ENCODE measurements around the gene HAP1.

Gene HAP1

DNA sequence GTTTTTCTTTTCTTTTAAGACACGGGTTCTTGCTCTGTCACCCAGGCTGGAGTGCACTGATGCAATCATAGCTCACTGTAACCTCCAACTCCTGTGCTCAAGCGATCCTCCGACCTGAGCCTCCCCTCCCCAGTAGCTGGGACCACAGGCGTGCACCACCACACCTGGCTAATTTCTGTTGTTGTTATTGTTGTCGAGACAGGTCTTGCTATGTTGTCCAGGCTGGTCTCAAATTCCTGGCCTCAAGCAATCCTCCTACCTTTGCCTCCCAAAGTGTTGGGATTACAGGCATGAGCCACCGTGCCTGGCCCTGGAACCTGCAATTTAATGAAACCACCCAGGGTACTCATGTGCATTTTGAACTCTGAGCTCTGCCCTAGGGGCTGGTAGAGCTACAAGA lies 27.9 kb upstream of the HAP1 start:
- no peak for DNase-seq

DNA sequence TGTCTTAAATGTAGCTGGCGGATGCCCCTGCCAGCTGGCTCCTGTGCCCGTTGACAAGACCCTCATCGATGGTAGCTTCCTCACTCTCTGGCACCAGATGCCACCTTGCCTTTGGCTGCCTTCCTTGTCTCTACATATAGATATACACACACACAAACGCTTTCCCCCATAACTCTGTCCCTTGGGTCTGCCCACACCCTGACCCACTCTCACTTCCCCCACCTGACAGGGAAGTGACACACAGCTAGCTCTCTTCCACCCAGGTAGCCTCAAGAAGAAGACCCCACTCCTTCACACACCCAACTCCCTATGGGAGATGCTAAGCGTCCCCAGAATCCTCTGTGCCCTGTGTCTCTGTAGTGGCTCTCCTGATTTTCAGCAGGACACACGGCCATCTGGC lies 26.4 kb upstream of the HAP1 start:
- DNase-seq, result no peak

DNA sequence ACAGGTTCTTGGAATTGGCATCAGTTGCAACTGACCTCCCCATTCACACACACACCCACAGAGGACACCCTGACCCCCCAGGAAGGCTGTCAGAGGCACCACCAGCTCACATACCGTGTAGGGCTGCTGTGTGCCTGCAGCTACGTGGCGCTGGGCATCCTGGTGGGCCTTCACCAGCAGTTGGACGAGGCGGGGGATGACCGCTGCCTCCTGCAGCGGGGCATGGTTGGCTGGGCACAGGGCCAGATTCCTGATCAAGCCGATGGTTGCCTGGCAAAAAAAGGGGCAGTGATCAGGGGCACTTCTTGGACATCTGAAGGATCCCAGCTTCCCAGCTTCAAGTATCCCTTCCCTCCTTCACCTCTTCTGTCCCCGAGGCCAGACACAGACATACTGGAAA lies 24.2 kb upstream of the HAP1 start:
- no peak for DNase-seq

DNA sequence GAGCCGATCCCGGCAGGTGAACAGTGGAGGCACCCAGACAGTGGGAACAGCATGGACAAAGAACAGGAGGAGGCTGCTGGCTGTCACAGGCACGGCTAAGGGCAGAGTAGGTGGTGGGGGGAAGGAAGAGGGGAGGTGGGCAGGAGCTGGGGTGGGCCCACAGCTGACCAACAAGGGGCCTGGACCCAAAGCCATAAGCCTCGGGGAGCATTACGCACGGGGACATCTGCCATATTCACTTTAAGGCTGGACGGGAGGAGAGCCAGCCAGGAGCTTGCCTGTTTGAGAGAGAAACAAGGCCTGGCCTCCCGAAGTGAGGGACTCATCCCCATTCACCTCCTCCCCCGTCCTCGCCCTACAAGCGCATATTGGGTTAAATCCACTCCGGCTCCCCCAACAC lies 19.6 kb upstream of the HAP1 start:
- no peak for DNase-seq

DNA sequence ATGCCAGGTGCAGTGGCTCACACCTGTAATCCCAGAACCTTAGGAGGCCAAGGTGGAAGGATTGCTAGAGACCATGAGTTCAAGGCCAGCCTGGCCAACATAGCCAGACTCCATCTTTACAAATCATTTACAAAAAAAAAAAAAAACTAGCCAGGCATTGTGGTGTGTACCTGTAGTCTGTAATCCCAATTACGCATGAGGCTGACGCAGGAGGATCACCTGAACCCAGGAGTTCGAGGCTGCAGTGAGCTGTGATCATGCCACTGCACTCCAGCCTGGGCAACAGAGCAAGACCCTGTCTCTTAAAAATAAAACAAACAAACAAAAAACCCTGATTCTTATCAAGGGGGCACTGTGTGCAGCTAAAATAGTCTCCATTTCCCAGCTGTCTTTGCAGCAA lies 16.8 kb upstream of the HAP1 start:
- DNase-seq, result no peak

DNA sequence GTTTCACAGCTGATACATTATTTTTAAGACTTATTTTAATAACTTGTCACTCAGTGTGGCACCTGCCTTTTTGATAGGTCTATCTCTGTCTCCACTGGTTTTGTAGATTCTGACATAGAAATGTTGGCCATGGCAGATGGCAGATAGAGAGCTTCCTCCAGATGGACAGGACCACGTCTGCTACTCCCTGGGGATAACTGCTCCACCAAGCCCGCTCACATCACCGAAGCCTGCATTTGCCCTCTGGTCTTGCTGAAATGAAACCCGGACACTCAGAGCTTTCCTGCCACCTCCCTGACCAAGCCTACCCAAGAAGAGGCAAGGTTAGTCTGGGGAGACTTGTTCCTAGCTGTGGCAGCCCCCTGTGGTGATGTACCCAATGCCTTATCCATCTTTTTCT lies 16.4 kb upstream of the HAP1 start:
- no peak for DNase-seq

DNA sequence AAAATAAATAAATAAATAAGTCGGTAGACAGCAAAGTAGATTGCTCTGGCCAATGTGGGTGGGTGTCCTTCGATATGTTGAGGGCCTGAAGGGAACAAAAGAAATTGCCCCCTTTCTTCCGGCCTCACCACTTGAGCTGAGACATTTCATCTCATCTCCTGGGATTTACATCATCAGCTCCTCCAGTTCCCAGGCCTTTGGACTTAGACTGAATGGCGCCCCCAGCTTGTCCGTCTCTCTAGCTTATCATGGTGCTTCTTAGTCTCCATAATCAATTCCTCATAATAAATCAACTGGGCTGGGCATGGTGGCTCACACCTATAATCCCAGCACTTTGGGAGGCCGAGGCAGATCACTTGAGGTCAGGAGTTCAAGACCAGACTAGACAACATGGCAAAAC lies 13.8 kb upstream of the HAP1 start:
- DNase-seq, result no peak

DNA sequence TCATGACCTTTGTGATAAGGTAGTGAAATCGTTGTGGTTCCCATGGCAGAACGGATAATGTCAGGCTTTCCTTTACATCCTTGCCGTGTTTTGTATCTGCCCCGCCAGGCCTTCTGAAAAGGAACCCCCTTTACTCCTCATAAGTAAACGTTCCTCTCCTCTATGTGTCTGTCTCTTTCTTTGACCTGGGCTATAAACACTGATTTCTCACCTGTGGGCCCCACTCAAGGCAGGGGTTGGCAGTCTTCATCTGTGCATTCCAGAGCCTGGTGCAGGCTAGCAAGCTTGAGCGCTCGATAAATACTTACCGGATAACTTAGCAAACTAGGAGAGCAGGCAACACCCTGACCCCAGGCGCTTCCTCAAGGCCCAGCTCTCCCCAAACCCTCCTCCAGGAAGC lies 7.3 kb upstream of the HAP1 start:
- DNase-seq, result no peak

DNA sequence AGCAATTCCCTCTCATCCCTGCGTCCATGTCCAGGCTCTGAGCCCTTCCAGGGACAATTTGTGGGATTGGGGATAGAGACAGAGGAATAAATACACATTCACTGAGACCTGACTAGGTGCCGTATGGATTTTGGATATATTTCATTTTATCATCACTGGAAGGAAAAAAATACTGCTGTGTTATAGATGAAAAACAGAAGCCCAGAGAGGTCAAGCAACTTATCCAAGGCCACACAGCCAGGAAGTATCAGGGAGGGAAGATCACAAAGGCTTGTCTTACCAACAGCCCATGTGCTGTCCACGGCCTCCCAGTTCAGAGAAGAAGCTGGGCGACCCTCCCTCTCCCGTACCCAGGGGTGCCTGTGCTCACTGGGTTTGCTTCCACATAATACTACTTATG lies 6.1 kb upstream of the HAP1 start:
- no peak for DNase-seq

DNA sequence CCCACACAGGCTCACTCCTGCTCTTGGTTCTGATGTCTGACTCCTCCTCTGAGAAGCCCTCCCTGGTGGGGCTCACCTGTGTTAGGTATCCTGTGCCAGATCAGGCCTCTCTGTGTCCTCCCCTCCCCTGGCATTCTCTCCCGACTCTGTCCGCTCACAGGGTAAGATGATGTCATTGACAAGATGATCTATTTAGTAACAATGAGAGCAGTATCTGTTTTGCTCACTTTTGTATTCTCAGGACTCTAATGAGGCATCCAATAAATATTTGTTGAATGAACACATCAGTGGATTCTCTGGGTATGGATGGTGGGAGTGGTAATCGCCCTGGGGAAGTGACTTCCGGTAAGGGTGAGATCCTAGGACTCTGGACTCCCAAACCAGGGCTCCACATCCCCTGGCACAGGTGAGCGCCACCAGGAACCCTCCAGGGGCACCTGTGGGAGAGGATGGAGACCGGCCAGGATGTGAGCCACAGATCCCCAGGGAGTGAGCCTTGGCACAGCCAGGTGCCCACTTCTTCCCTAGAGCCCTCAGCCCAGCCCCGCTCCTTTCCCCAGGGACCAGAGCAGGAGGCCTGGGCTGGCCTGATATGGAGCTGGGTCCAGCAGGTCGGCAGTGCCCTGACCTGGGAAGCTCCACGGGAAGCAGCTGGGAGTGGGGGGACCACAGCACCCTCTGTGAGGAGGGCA lies 5.4 kb upstream of the HAP1 start:
- DNase-seq, result no peak

DNA sequence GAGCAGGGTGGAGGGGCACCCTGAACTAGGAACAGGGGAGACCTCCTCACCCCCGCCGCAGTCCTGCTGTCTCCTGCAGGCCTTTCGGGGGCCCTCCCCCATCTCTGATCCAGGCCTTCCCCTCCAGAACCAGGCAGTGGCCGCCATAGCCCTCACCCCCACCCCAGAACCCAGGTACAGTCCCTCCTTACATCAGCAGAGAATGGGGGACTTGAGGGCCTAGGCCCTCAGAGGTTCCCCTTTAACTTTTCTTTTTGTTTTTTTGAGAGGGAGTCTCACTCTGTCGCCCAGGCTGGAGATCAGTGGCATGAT lies 4.3 kb upstream of the HAP1 start:
- DNase-seq, result no peak

DNA sequence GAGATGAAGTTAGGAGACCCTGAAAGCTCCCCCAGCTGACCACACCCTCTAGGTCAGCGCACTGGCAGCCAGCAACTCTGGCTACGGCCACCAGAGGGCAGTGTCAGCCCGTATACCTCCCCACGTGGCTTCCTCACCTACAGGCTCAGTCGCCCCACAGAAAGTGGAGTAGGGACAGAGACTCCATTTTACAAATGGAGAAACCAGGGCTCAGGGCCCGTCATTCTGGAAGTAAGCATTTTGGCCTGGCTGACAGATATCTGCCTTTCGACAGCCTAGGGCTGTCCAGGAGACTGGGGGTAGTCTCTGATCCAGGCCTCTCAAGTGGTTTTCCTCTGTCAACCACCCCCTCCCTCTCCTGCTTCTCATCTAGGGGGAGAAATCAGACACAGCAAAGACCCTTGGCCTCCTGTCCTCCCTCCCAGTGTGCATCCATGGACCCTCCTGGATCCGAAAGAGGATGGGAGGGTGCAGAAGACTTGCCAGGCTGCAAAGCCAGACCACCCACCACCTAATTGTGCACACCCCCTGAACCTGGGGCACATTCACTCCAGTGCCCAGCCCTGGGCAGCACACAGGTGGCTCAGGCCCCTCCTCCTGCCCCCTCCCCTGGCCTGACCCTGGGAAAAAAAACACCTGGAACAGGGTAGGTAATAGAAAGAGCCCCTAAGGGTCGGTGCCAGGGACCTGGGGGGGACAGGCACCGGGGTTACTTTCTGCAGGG lies 3.8 kb upstream of the HAP1 start:
- peak; percentile 84 to 85 for DNase-seq

DNA sequence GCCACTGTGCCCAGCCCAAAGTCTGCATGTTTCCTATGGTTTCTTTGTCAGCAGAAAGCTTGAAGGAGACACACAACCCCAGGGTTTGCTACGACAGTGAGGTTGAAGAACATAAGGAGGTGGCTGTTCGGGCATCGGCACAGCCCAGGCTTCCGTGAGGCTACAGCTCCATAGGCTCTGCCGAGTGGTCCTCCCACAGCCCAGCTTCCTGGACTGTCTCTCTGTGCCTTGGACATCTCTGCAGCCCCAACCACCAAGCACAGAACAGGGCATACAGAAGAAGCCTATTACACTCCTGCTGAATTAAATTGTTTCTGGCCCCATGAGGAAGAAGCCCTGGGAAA lies 3.2 kb upstream of the HAP1 start:
- no peak for DNase-seq

DNA sequence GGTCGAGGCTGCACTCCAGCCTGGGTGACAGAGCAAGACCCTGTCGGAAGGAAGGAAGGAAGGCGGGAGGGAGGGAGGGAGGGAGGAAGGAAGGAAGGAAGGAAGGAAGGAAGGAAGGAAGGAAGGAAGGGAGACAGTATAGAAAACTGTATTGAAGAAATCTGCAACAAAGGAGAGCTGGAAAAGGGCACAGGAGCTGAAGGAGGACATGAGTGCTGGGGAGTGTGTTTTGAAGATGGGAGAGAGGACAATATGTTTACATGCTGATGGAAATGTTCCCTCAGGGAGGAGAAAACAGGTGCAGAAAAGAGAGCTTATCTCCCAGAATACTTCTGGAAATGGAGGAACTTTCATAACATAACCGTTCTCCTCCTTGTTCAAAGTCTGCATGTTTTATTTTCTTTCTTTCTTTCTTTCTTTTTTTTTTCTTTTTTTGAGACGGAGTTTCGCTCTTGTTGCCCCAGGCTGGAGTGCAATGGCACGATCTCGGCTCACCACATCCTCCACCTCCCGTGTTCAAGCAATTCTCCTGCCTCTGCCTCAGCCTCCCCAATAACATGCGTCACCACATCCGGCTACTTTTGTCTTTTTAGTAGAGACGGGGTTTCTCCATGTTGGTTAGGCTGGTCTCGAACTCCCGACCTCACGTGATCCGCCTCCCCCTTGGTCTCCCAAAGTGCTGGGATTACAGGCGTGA lies 2.7 kb upstream of the HAP1 start:
- no peak for DNase-seq

DNA sequence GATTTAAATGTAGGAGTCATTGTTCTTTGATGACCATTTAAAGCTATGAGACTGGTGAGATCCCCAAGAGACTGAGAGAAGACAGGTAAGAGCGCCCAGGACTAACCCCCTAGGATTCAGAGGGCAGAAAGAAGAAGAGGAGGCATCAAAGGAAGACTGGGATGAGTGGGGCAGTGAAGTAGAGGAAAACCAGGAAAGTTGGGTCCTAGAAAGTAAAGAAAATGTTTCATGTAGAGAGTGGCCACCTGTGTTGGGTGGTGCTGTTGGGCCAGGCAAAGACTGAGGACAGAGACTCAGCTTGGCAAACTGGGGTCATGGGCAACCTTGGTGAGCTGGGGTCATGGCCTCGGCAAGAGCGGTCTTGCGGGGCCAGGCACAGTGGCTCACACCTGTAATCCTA lies 1.3 kb upstream of the HAP1 start:
- DNase-seq, result no peak

DNA sequence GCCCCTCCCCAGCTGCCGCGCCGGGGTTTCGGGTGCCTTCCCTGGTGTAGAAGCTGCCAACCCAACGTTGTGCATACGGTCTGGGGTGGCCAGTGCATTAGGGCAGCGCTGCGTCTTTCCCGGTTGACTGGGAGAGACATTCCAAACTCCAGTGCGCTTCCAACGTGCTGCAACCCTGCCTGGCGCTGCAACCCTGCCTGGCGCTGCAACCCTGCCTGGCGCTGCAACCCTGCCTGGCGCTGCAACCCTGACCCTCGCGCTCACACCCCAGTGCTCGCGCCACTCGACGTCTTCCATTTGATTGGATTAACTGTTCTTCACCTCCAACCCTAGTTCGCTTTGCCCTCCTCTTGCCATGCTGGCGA lies 488 bp upstream of the HAP1 start:
- DNase-seq, result no peak

DNA sequence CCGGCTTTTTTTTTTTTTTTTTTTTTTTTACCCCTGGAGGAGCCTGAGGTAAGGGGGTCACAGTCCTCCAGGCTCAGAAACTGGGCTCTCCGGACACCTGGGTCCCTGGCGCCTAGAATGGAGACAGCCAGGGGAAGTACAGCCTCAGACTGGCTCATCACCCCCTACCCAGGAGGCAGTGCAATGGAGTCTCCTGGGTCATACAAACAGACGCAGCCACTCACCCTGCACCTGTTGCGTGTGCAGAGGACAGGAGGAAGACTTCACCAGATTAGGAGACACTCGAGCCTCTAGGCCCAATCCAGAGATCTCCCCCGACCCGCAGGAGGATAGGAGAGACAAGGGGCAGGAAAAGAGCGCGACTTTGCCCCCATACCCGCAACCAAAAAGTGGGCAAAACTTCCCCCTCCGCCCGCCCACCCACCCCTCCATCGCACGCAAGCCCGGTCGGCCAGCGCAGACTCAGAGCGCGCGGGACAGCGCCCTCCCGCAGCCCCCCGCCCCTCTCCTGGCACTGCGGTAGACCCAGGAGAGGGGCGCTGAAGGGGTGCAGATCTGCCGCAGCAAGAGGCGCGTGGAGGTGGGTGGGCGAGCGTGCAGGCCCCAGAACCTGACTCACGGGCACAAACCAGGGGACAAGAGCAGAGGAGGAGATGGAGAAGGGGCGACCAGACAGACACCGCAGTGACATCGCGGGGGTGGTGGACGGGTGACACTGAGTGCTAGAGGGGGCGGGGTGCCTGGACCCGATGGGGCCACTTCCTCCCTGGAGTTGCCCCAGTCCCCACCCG lies 900 bp downstream of the HAP1 start:
- DNase-seq, result no peak

DNA sequence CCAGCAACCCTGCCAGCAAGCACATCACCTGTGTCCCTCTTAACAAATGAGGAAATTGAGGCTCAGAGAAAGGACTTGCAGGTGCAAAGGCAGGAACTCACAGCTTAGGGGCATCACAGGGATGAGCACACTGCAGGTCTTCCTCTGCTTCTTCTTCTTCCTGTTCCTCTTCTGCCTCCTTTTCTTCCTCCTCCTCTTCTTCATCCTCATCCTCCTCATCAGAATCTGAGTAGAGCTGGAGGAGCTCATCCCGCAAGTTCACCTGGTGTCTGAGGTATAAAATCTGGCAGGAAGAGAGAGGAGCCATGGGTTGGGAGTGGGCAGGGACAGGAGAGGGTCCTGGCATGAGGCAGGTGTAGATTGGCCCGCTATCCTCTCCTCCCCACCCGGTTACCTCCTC lies 2.6 kb downstream of the HAP1 start:
- DNase-seq, result no peak

DNA sequence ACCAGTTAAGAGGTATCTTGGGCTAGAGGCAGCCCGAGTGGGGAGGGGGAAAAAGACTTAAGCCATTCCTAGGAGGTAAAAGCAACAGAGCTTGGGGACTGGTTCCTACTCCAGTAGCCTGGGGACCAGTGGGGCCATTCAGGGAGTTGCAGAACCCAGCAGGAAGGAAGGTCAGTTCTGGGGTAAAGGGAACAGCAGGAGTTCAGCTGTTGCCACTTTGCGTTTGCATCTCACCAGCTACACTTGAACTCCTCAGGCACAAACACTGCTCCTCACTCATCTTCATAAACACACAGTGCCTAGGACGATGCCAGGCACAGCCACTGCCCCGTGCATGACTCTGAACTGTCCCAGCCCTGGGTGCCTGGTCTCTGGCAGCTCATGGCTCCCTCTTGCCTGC lies 4.0 kb downstream of the HAP1 start:
- DNase-seq, result no peak

DNA sequence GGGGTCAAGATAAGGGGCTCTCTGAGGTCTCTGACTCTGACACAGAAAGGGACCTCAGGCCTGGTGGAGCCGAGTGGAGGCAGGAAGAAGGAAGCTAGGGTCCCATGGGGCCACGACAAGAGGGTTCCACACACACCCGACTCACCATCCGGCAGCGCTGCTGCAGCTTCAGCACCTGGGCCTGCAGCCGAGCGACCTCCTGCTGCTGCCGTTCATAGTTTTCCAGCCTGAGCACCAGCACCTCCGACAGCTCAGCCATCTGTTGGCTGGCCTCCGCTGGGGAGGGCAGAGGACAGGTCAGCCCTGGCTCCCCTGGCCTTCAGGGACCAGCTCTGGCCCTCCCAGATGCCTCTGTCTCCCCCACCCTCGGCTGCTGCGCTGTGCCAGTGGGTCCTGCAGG lies 6.4 kb downstream of the HAP1 start:
- DNase-seq, result no peak

DNA sequence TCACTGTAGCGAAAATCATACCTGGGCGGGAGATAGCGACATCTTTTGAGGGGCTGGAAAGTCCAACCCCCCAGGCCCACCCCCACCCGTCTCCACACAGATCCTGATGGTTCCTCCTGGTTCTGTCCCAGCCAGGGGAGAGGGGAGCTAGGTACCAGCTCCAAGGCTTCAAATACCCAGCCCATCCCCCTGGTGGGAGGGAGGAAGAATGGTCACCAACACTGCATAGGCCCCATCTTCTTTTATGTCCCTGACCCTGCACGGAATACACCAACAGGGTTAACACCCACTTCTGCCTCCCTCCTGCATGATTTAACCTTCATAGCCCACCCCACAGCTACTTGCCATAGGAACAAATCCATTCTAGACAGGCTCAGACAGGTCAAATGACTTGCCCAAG lies 9.3 kb downstream of the HAP1 start:
- no peak for DNase-seq

DNA sequence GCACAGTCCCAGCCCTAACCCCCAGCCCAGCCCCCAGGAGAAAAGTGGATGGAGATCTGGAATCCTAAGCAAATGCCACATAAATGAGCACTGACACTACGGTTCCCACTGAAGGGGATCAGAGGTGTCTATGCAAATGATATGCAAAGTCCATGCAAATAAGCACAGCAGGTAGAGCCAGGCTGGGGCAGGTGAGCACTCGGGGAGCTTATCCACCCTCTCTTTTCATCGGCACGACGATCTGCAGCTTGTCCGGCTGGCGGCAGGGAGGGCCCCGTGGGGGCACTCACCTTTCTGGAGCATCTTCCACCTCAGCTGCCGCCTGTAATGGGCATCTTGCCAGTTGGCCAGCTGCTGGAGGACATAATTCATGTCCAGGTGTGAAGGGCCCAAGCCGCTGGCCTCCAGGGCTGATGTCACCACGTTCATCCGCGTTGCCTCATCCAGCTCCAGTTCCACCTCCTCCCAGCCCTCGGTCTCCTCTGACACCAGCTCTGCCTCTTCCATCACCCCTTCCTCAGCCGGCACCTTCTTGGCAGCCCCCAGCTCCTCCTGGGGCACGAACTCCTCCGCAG lies 9.9 kb downstream of the HAP1 start:
- DNase-seq, result no peak

DNA sequence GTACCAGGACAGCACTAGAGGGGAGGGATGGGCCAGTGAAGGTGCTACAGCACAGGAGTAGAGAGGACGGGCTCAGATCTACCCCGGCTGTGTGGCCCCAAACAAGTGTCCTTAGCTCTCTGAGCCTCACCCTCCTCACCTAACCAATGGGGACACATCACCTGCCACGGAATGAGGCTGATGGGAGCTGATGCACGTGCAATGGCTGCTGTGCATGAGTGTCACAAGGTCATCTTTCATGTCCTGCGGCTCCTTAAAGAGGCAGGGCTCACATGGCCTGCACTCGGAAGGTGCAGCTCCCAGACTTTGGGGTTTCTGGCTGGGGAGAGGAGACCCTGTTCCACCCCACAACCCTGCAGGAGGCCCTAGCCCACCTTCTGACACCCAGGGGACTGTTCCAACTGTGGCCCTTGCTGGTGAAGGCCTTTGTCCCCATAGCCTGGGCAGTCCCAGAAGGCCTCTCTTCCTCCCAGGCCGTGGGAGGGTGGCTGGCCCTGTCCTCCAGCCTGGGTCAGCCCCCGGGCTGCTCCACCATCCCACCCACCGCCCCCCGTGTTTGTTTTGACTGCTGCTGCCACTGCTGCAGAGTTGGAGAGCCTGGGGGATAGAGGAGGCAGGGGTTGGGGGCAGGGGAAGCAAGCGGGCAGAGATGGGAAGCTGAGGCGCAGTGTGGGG lies 10.5 kb downstream of the HAP1 start:
- DNase-seq, result no peak

All from stimulated activated CD4-positive, alpha-beta T cell treated with anti-CD3 and anti-CD28 coated beads, Interleukin-2, amount 100 ng/mL, for 24 hours (primary cell).